HepG2 (cell line): ENCODE results near the gene RABL6. TPM values are rescaled to one million over a fixed set of nuclear protein-coding genes. Genes with fewer than 3 reads are reported as not detected.
A peak's percentile ranks its signal among the peaks of the same experiment; 100 is the strongest.

Source experiments
- AKAP8 ChIP-seq: sonication (generic); formaldehyde crosslinking; IDR thresholded peaks from 2 replicates; pipeline ENCODE4 v1.5.1; 2020; ENCODE audit warnings: mild to moderate bottlenecking, missing genetic modification reagents
- ATF4 ChIP-seq, 2 experiments: fragments of 450-650 bp in 1 of 2; sonication (generic) in 1 of 2; formaldehyde crosslinking; IDR thresholded peaks; 2 replicates each; pipeline versions ENCODE4 v1.5.0 to v1.8.0; 2020 to 2022; ENCODE audit warnings: mild to moderate bottlenecking in 1 of 2, missing genetic modification reagents in 1 of 2
- CREM ChIP-seq, 2 experiments: sonication (generic) in 1 of 2; formaldehyde crosslinking in 1 of 2; IDR thresholded peaks; 2 replicates each; pipeline versions ENCODE4 v1.4.0 to v1.6.1; 2016 to 2020; ENCODE audit warnings: antibody characterized with exemption in 1 of 2, mild to moderate bottlenecking in 1 of 2, missing genetic modification reagents in 1 of 2
- HOXD1 ChIP-seq: sonication (generic); formaldehyde crosslinking; IDR thresholded peaks from 2 replicates; pipeline ENCODE4 v1.5.0; 2020; ENCODE audit warnings: missing genetic modification reagents
- KLF9 ChIP-seq: IDR thresholded peaks from 2 replicates; pipeline ENCODE4 v1.6.1; 2016; ENCODE audit warnings: low read depth
- MEIS1 ChIP-seq: sonication (generic); formaldehyde crosslinking; IDR thresholded peaks from 2 replicates; pipeline ENCODE4 v1.9.0; 2021; ENCODE audit warnings: mild to moderate bottlenecking, missing genetic modification reagents, moderate library complexity, borderline replicate concordance
- NFKB2 ChIP-seq: sonication (generic); formaldehyde crosslinking; IDR thresholded peaks from 2 replicates; pipeline ENCODE4 v1.4.0; 2020; ENCODE audit warnings: missing genetic modification reagents, borderline replicate concordance
- POLR2A ChIP-seq, 2 experiments: IDR thresholded peaks; 2 replicates each; pipeline ENCODE4 v1.6.1; 2011; ENCODE audit warnings: low read depth in 2 of 2, low read length in 2 of 2, mild to moderate bottlenecking in 1 of 2, moderate library complexity in 1 of 2; ENCODE audit not compliant: insufficient read depth in 1 of 2
- RAD51 ChIP-seq: fragments of 450-650 bp; IDR thresholded peaks from 2 replicates; pipeline ENCODE4 v1.6.1; 2016; ENCODE audit warnings: borderline replicate concordance
- ZFP1 ChIP-seq: IDR thresholded peaks from 2 replicates; pipeline ENCODE4 v1.6.1; 2016
- ZFYVE20 ChIP-seq: sonication (generic); formaldehyde crosslinking; IDR thresholded peaks from 2 replicates; pipeline ENCODE4 v1.8.0; 2023; ENCODE audit warnings: low read depth, mild to moderate bottlenecking, moderate library complexity, missing genetic modification reagents, borderline replicate concordance
- ZKSCAN5 ChIP-seq: sonication (generic); formaldehyde crosslinking; IDR thresholded peaks from 2 replicates; pipeline ENCODE4 v1.5.1; 2020; ENCODE audit warnings: mild to moderate bottlenecking, missing genetic modification reagents
- ZNF33B ChIP-seq: sonication (generic); formaldehyde crosslinking; IDR thresholded peaks from 2 replicates; pipeline ENCODE4 v1.5.1; 2020; ENCODE audit warnings: mild to moderate bottlenecking, missing genetic modification reagents
- ZNF570 ChIP-seq: sonication (generic); formaldehyde crosslinking; IDR thresholded peaks from 2 replicates; pipeline ENCODE4 v1.4.0; 2020; ENCODE audit warnings: mild to moderate bottlenecking, missing genetic modification reagents, borderline replicate concordance
- ZNF674 ChIP-seq: sonication (generic); formaldehyde crosslinking; IDR thresholded peaks from 2 replicates; pipeline ENCODE4 v1.5.0; 2020; ENCODE audit warnings: low read depth, mild to moderate bottlenecking, missing genetic modification reagents
- ZNF768 ChIP-seq: sonication (generic); formaldehyde crosslinking; IDR thresholded peaks from 2 replicates; pipeline ENCODE4 v1.4.0; 2020; ENCODE audit warnings: missing genetic modification reagents
- ZNF781 ChIP-seq: sonication (generic); formaldehyde crosslinking; IDR thresholded peaks from 2 replicates; pipeline ENCODE4 v1.5.1; 2020; ENCODE audit warnings: borderline replicate concordance, mild to moderate bottlenecking, missing genetic modification reagents; ENCODE audit errors: not compliant biosample characterization
- polyA plus RNA-seq, 8 experiments: library from polyadenylated mRNA; depleted of rRNA in 3 of 8; stranded (reverse) in 7 of 8; unstranded in 1 of 8; fragments of >200 nt; fragmentation: Illumina TruSeq in 4 of 8; extraction: Trizol in 4 of 8; gene quantifications; 2 replicates each; pipeline versions ENCODE4 v1.2.1 to v1.2.3, GENCODE V29; 2011 to 2016; ENCODE audit warnings: low read depth in 4 of 8, missing spikeins in 1 of 8, mixed read lengths in 1 of 8; ENCODE audit not compliant: insufficient read depth in 1 of 8
- total RNA-seq, 5 experiments: library from RNA; depleted of rRNA; stranded (reverse); fragments of >200 nt; fragmentation: Illumina TruSeq; extraction: Trizol; gene quantifications; 2 replicates each; pipeline ENCODE4 v1.2.3, GENCODE V29; 2016; ENCODE audit warnings: low read depth in 1 of 5
- TF ChIP-seq, protein P1 (sequence below): sonication (generic); formaldehyde crosslinking; IDR thresholded peaks from 2 replicates; pipeline ENCODE4 v1.5.1; 2020; ENCODE audit warnings: mild to moderate bottlenecking, missing genetic modification reagents, borderline replicate concordance
- TF ChIP-seq, protein P2 (sequence below): sonication (generic); formaldehyde crosslinking; conservative IDR thresholded peaks from 2 replicates; pipeline ENCODE4 v1.8.0; 2022; ENCODE audit warnings: mild to moderate bottlenecking, moderate library complexity, missing genetic modification reagents
- TF ChIP-seq, protein P3 (sequence below): IDR thresholded peaks from 2 replicates; pipeline ENCODE4 v1.6.1; 2016; ENCODE audit warnings: missing genetic modification reagents, missing compliant biosample characterization

Gene RABL6
- total and polyA plus RNA-seq, 2 of the 13 experiments (the other 11 are each of a cell fraction or from before 2014, with no cell fraction given): 81.5 to 125 TPM

- TF ChIP-seq, protein P1, sequence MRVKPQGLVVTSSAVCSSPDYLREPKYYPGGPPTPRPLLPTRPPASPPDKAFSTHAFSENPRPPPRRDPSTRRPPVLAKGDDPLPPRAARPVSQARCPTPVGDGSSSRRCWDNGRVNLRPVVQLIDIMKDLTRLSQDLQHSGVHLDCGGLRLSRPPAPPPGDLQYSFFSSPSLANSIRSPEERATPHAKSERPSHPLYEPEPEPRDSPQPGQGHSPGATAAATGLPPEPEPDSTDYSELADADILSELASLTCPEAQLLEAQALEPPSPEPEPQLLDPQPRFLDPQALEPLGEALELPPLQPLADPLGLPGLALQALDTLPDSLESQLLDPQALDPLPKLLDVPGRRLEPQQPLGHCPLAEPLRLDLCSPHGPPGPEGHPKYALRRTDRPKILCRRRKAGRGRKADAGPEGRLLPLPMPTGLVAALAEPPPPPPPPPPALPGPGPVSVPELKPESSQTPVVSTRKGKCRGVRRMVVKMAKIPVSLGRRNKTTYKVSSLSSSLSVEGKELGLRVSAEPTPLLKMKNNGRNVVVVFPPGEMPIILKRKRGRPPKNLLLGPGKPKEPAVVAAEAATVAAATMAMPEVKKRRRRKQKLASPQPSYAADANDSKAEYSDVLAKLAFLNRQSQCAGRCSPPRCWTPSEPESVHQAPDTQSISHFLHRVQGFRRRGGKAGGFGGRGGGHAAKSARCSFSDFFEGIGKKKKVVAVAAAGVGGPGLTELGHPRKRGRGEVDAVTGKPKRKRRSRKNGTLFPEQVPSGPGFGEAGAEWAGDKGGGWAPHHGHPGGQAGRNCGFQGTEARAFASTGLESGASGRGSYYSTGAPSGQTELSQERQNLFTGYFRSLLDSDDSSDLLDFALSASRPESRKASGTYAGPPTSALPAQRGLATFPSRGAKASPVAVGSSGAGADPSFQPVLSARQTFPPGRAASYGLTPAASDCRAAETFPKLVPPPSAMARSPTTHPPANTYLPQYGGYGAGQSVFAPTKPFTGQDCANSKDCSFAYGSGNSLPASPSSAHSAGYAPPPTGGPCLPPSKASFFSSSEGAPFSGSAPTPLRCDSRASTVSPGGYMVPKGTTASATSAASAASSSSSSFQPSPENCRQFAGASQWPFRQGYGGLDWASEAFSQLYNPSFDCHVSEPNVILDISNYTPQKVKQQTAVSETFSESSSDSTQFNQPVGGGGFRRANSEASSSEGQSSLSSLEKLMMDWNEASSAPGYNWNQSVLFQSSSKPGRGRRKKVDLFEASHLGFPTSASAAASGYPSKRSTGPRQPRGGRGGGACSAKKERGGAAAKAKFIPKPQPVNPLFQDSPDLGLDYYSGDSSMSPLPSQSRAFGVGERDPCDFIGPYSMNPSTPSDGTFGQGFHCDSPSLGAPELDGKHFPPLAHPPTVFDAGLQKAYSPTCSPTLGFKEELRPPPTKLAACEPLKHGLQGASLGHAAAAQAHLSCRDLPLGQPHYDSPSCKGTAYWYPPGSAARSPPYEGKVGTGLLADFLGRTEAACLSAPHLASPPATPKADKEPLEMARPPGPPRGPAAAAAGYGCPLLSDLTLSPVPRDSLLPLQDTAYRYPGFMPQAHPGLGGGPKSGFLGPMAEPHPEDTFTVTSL: no peak
- TF ChIP-seq ZFYVE20 (CRISPR knock-in tag) (no peak), POLR2A (IDR thresholded peaks at IDR 0.05; ENCODE audit: insufficient read depth in 1 of 2, low read depth in 2 of 2, low read length in 2 of 2) (no peak), AKAP8 (no peak), ZNF768 (no peak), ZFP1 (CRISPR knock-in tag) (peak; percentile 41; the same call in 1 of the 2 replicates), ZNF33B (CRISPR knock-in tag) (no peak), ZNF570 (CRISPR knock-in tag) (no peak), ZKSCAN5 (CRISPR knock-in tag) (no peak), CREM (IDR thresholded peaks at IDR 0.05) (no peak), CREM (CRISPR knock-in tag; IDR thresholded peaks at IDR 0.05) (no peak), ZNF781 (CRISPR knock-in tag) (no peak), KLF9 (CRISPR knock-in tag) (no peak), MEIS1 (no peak), NFKB2 (CRISPR knock-in tag) (no peak; the same call in 1 of the 2 replicates), ZNF674 (no peak), HOXD1 (CRISPR knock-in tag) (no peak), RAD51 (no peak), ATF4 (CRISPR knock-in tag; IDR thresholded peaks at IDR 0.05) (no peak)
- TF ChIP-seq, protein P2, sequence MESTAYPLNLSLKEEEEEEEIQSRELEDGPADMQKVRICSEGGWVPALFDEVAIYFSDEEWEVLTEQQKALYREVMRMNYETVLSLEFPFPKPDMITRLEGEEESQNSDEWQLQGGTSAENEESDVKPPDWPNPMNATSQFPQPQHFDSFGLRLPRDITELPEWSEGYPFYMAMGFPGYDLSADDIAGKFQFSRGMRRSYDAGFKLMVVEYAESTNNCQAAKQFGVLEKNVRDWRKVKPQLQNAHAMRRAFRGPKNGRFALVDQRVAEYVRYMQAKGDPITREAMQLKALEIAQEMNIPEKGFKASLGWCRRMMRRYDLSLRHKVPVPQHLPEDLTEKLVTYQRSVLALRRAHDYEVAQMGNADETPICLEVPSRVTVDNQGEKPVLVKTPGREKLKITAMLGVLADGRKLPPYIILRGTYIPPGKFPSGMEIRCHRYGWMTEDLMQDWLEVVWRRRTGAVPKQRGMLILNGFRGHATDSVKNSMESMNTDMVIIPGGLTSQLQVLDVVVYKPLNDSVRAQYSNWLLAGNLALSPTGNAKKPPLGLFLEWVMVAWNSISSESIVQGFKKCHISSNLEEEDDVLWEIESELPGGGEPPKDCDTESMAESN: no peak
- TF ChIP-seq, protein P3, sequence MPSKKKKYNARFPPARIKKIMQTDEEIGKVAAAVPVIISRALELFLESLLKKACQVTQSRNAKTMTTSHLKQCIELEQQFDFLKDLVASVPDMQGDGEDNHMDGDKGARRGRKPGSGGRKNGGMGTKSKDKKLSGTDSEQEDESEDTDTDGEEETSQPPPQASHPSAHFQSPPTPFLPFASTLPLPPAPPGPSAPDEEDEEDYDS: peak; percentile 40
Measured at GRCh38 chr9:136848393-136849037, 40.8 kb downstream of the RABL6 start (continued).
